ENCODE measurements around the gene VSTM2L.

VSTM2L gene

DNA sequence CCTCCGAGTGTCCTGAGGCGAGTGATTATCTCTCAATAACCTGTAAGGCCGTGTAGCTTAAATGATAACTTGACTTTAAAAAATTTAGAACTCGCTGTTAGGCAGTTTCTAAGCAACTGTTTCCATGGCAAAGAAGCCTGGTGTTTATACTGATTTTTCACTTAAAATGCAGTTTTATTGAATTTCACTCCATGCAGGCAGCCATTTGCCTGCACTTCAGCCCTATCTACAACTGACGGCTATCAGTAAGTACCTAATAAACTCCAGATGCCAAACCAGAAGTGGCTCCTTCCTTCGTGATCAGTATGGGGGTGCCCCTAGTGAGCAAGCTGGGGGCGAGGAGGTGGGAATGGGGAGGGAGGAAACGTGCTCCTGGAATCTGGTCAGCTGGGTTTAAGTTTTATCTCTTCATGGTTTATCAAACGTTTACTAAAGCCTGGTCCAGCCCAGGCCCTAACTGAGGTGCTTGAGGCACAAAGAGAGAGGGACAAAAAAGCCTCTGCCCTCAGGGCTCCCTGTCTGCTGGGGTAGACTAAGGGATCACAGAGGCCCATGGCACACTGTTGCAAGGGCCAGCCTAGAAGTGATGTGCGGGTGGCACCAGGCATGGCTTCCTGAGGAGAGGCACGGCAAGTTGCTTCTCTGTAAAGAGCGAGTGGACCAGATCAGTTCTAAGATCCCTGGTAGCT lies 84.8 kb downstream of the VSTM2L start:
- DNase-seq (ENCODE audit: low read depth): no peak

DNA sequence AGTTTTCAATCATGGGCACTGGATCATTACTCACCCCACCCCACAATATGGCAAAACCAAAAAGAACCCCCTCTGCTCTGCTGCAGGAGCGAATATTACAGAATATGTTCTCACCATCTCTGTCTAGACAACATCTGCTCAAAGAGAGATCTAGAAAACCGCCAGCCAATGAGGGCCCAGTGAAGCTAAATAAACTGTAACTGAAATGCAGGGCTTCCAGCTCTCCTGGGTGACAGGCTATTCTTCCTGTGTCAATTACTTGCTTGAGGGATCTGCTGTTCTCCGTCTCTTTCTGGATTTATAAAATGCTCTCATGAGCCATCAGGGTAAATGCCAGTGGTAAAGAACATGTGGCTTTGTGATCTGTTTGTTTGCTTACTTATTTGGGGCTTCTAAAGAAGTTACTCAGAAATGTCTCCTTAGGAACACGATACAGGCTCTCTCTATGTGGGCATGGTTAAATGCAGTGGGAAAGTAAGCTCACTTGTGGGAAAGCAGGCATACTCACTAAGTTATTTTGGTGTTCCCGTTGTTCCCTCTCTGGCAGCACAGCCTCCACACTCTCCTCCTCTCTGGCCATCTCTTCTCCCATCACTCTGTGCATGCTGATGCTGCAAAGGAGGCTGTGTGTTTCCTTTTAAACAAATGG lies 85.5 kb downstream of the VSTM2L start:
- DNase-seq (ENCODE audit: low read depth): no peak

DNA sequence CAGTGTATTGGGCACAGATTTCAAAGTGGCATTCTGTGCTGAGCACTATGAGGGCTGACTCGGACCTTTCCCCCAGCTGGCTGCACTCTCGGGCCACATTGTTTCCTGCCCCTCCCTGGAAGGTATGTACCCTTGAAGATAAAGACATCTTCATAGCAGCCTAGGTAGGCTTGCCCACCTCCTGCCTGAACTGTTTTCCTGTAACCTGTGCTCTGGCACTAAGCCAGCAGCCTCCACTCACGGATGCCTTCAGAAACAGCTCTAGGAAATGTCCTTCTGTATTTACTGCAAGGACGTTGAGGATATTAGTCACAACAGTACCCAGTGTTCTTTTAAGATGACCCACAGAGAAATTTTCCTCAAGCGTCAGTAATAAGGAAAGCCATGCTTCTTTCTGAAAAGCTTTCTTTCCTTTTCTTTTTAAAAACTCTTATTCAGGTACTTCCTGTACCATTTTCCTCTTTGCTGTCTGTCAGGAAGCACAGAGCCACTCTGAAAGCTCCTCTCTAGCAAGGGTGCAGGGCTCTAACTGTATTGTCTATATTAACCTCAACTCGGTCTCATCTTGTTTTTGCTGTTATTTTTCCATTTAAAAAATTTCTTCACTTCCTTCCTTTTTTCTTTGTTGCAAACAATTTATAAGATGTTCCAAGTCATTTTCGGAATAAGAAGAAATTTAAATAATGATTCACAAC lies 86.8 kb downstream of the VSTM2L start:
- DNase-seq (ENCODE audit: low read depth): no peak

DNA sequence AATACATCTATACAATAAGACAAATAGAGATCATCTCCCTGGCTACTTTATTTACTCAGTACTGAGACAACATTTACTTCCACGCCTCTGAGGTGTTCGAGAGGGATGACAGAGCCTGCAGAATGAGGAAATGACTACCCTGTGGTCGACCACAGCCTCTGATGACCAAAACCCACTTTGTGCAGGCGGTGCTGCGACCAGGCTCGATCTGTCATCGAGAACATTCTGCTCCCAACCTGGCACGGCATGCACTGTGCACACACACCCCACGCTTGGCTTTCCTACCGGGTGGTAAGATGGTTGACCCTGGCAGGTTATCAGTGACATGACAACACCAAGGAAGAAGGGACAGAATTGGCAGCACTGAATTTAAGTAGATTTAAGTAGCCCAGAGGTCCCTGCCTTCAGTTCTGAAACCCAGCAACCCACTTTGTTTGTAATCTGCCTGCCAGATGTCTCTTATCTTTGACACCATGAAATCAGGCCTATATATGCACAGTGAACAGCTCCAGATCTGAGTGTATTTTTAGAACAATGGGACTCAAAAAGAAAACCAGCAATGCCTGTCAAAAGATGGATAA lies 87.7 kb downstream of the VSTM2L start:
- peak; percentile 4 for DNase-seq (ENCODE audit: low read depth)

DNA sequence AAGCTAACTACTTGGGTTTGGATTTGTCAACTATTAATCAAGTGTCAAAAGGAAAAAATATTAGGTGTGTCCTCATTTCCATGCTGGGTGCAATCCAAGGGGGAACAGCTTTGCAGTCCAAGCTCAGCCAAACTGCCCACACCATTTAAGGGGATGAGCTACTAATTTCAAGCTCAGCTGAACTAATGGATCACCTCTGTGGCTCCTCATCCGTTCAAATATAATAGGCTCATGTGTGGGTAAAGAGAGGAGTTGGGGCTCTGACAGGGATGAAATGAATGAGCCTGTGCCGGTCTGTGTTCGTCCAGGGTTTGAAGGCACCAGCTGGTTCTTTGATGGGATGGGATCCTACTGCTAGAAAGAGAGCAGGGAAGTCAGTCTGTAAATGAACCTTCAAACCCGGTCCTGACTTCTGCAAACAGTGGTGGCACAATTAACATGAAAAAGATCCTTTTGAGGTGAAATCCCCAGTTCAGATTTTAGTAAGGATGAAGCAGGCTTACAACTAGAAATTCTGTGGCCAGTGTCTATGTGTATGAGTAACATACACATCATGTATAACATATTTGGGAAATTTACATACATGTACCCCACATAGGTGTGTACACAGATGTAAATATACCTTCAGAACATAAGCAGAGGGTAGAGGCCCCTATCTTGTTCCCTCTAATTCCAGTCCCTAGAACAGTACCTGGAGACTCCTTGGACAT lies 88.4 kb downstream of the VSTM2L start:
- no peak for DNase-seq (ENCODE audit: low read depth)

DNA sequence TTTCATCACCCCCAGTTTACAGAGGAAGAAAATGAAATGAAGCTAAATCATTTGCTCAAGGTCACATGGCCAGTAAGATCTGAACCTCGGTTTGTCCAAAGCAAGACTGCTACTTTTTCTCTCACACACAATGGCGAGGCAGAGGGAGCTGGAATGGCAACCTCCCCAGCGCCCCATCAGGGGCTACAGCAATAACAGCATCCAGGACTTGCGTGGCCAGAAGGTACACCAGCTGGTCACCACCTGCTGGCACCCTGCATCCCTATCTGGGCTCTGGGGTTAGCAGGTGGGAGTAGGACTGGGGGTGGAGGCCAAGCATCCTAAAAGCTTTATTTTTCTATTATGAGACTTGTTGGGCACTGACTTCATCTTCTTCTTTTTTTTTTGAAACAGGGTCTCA lies 89.0 kb downstream of the VSTM2L start:
- no peak for DNase-seq (ENCODE audit: low read depth)

DNA sequence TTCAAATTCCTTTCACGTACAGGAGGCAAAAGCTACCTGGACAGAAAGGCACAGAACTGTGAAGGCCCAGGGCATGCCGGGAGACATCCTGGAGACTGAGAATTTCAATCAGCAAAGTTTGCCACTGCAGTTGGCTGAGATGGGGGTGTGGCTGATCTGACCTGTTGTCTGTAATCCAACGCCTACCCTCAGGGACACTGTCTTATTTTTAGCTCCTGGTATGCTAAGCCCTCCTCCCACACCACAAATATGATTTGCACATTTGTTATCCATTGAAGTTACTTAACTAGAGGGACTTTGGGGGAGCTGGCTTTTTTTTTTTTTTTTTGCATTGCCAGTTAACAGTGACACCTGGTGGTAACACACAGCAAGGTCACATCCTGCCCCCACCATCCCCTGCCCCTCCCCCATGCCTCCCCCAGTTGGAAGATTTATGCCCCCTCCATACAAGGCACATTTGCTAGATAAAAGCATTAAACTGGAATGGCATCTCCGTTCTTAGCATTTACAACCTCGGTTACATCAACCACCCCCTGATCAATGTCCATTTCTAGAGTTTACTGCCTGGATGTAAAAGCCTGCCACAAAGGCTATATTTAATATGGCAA lies 90.0 kb downstream of the VSTM2L start:
- no peak for DNase-seq (ENCODE audit: low read depth)

DNA sequence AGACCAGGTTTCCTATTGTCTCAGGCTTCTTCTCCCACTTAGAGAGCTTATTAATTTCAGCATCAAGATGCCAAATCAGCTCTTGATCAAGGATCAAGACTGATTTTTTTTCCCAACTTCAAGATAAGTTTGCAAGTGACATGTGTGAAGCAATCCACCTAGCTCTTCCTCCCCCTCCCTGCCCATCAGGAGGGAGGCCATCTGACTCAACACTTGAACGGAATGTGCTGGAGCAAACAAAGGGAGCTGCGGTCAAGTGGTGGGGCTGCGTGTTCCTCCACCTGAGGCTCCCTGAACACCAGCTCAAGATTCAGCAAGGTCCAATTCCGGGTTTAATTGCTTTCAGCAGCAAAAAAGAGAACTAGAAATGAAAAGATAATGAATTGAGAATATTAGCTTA lies 91.6 kb downstream of the VSTM2L start:
- no peak for DNase-seq (ENCODE audit: low read depth)
